H9 (cell line): Measurements from ENCODE around the gene PRODH2. TPM values are rescaled to one million over a fixed set of nuclear protein-coding genes. Genes with fewer than 3 reads are reported as not detected.
A peak's percentile ranks its signal among the peaks of the same experiment; 100 is the strongest.

Experiments used
- DNase-seq: peaks from one replicate; pipeline ENCODE4 v3.0.0-alpha.2; 2017
- H2AFZ ChIP-seq: one replicate; pipeline ENCODE4 v1.6.1; 2013; ENCODE audit warnings: mild to moderate bottlenecking, low read length, control low read depth, moderate library complexity
- H2AK5ac ChIP-seq: 2 replicates; pipeline ENCODE4 v1.6.1; 2013; ENCODE audit warnings: low read length, control low read depth, mixed read lengths; ENCODE audit not compliant: insufficient read length
- H2BK120ac ChIP-seq: one replicate; pipeline ENCODE4 v1.6.1; 2013; ENCODE audit warnings: low read depth, mild to moderate bottlenecking, low read length, control low read depth, inconsistent platforms; ENCODE audit not compliant: poor library complexity, severe bottlenecking
- H2BK12ac ChIP-seq: 2 replicates; pipeline ENCODE4 v1.6.1; 2013; ENCODE audit warnings: low read length, control low read depth, mixed read lengths, low read depth; ENCODE audit not compliant: insufficient read length
- H2BK15ac ChIP-seq: 2 replicates; pipeline ENCODE4 v1.6.1; 2013; ENCODE audit warnings: low read depth, low read length, control low read depth
- H2BK20ac ChIP-seq: one replicate; pipeline ENCODE4 v1.6.1; 2013; ENCODE audit warnings: low read depth, mild to moderate bottlenecking, low read length, control low read depth, inconsistent platforms; ENCODE audit not compliant: poor library complexity, severe bottlenecking
- H2BK5ac ChIP-seq: 2 replicates; pipeline ENCODE4 v1.6.1; 2013; ENCODE audit warnings: low read length, control low read depth, mixed read lengths; ENCODE audit not compliant: insufficient read length
- H3K14ac ChIP-seq: 2 replicates; pipeline ENCODE4 v1.6.1; 2013; ENCODE audit warnings: low read length, control low read depth; ENCODE audit not compliant: insufficient read depth
- H3K18ac ChIP-seq: 2 replicates; pipeline ENCODE4 v1.6.1; 2013; ENCODE audit warnings: low read depth, mild to moderate bottlenecking, mixed read lengths, low read length, control low read depth; ENCODE audit not compliant: insufficient read length
- H3K23ac ChIP-seq: 2 replicates; pipeline ENCODE4 v1.6.1; 2013; ENCODE audit warnings: low read length, control low read depth, mixed read lengths, low read depth; ENCODE audit not compliant: insufficient read length
- H3K23me2 ChIP-seq: 2 replicates; pipeline ENCODE4 v1.6.1; 2013; ENCODE audit warnings: low read depth, mild to moderate bottlenecking, mixed read lengths, low read length, control low read depth; ENCODE audit not compliant: insufficient read length, poor library complexity, severe bottlenecking
- H3K27ac ChIP-seq: 2 replicates; pipeline ENCODE4 v1.5.1; 2013; ENCODE audit warnings: low read length, control low read depth, mixed read lengths, low read depth; ENCODE audit not compliant: insufficient read length
- H3K27me3 ChIP-seq: 2 replicates; pipeline ENCODE4 v1.6.1; 2013; ENCODE audit warnings: low read length, control low read depth, inconsistent platforms; ENCODE audit not compliant: insufficient read depth
- H3K4ac ChIP-seq: 2 replicates; pipeline ENCODE4 v1.6.1; 2013; ENCODE audit warnings: low read depth, mild to moderate bottlenecking, control low read depth, inconsistent platforms, low read length, moderate library complexity
- H3K4me1 ChIP-seq: 2 replicates; pipeline ENCODE4 v1.6.1; 2013; ENCODE audit warnings: low read length, control low read depth, inconsistent platforms; ENCODE audit not compliant: insufficient read depth
- H3K4me2 ChIP-seq: 2 replicates; pipeline ENCODE4 v1.6.1; 2013; ENCODE audit warnings: low read length, control low read depth, mixed read lengths; ENCODE audit not compliant: insufficient read length, insufficient read depth
- H3K56ac ChIP-seq: 2 replicates; pipeline ENCODE4 v1.6.1; 2013; ENCODE audit warnings: low read depth, mild to moderate bottlenecking, mixed read lengths, low read length, control low read depth; ENCODE audit not compliant: insufficient read length
- H3K79me1 ChIP-seq: 2 replicates; pipeline ENCODE4 v1.6.1; 2013; ENCODE audit warnings: low read depth, mild to moderate bottlenecking, moderate library complexity, low read length, control low read depth, inconsistent platforms; ENCODE audit not compliant: insufficient read depth, poor library complexity, severe bottlenecking
- H3K79me2 ChIP-seq: 2 replicates; pipeline ENCODE4 v1.6.1; 2013; ENCODE audit warnings: low read length, control low read depth, inconsistent platforms; ENCODE audit not compliant: insufficient read depth
- H3K9ac ChIP-seq: 2 replicates; pipeline ENCODE4 v1.6.1; 2013; ENCODE audit warnings: low read length, control low read depth, mixed read lengths; ENCODE audit not compliant: insufficient read length; ENCODE audit errors: extremely low read depth
- H3K9me3 ChIP-seq: one replicate; pipeline ENCODE4 v1.6.1; 2013; ENCODE audit warnings: low read depth, low read length, inconsistent platforms; ENCODE audit not compliant: control insufficient read depth
- H3T11ph ChIP-seq: one replicate; pipeline ENCODE4 v1.6.1; 2013; ENCODE audit warnings: mild to moderate bottlenecking, low read length, control low read depth, inconsistent platforms
- H4K20me1 ChIP-seq: one replicate; pipeline ENCODE4 v1.6.1; 2013; ENCODE audit not compliant: control insufficient read depth, insufficient read length, insufficient read depth
- H4K5ac ChIP-seq: 2 replicates; pipeline ENCODE4 v1.6.1; 2013; ENCODE audit warnings: low read depth, mild to moderate bottlenecking, mixed read lengths, low read length, control low read depth; ENCODE audit not compliant: insufficient read length
- H4K8ac ChIP-seq: replicated peaks from 2 replicates; pipeline ENCODE4 v1.6.1; 2013; ENCODE audit warnings: low read length, control low read depth, mixed read lengths, low read depth; ENCODE audit not compliant: insufficient read length
- H4K91ac ChIP-seq: 2 replicates; pipeline ENCODE4 v1.6.1; 2013; ENCODE audit warnings: low read depth, mild to moderate bottlenecking, moderate library complexity, mixed read lengths, low read length, control low read depth; ENCODE audit not compliant: insufficient read length
- H3K27ac Mint-ChIP-seq, 3 experiments: 2 replicates in 2 of 3; 3 replicates in 1 of 3; pipeline ENCODE4 v1.8.0; 2020 to 2021; ENCODE audit warnings: mixed read lengths in 3 of 3, mild to moderate bottlenecking in 1 of 3, moderate library complexity in 1 of 3
- H3K27me3 Mint-ChIP-seq: 2 replicates; pipeline ENCODE4 v1.8.0; 2021; ENCODE audit warnings: low read depth, mild to moderate bottlenecking, moderate library complexity, mixed read lengths
- H3K36me3 Mint-ChIP-seq, 3 experiments: 2 replicates in 2 of 3; 3 replicates in 1 of 3; pipeline ENCODE4 v1.8.0; 2020 to 2021; ENCODE audit warnings: low read depth in 3 of 3, mixed read lengths in 3 of 3; ENCODE audit not compliant: insufficient read depth in 1 of 3
- H3K4me1 Mint-ChIP-seq, 2 experiments: 2 replicates each; pipeline ENCODE4 v1.8.0; 2020; ENCODE audit warnings: mixed read lengths in 2 of 2
- H3K4me3 Mint-ChIP-seq, 2 experiments: 2 replicates in 1 of 2; 3 replicates in 1 of 2; pipeline ENCODE4 v1.8.0; 2020 to 2021; ENCODE audit warnings: mild to moderate bottlenecking in 2 of 2, mixed read lengths in 2 of 2, moderate library complexity in 1 of 2
- H3K9me3 Mint-ChIP-seq, 2 experiments: 2 replicates in 1 of 2; 3 replicates in 1 of 2; pipeline ENCODE4 v1.8.0; 2020; ENCODE audit warnings: mild to moderate bottlenecking in 2 of 2, mixed read lengths in 2 of 2, moderate library complexity in 1 of 2
- CTCF ChIP-seq: fragments of 200-600 bp; sonication (generic); conservative IDR thresholded peaks from 3 replicates; pipeline ENCODE4 v1.8.0; 2021; ENCODE audit warnings: antibody characterized with exemption, mild to moderate bottlenecking
- WGBS: extraction: QIAGEN DNeasy Blood & Tissue Kit; methylation state at CpG from one replicate; pipeline ENCODE4 v1.1.7; 2013; ENCODE audit warnings: missing lambda C conversion rate, low lambda C conversion rate, mixed read lengths; ENCODE audit not compliant: insufficient read length; ENCODE audit errors: extremely low coverage; 5-methylcytosine and 5-hydroxymethylcytosine counted together
- total RNA-seq: library from RNA; stranded (reverse); gene quantifications from 2 replicates; pipeline ENCODE4 v1.2.1, GENCODE V29; 2021

PRODH2 gene
- total RNA-seq, 1 experiment from 2014 or later: not detected

- H4K91ac ChIP-seq: no peak overlapping the region
- H3K4ac ChIP-seq: no peak overlapping the region
- no peak overlapping the region for H3K9ac ChIP-seq
Measured at GRCh38 chr19:35783469-35784434, 28.9 kb downstream of the PRODH2 start.

More at GRCh38 chr19:35783469-35784434, 28.9 kb downstream of the PRODH2 start:
- Histone ChIP-seq H4K5ac (no peak overlapping the region), H3K18ac (no peak overlapping the region), H4K20me1 (no peaks in the 10 kb centered on the region), H3K14ac (no peak overlapping the region), H4K8ac (no peak overlapping the region), H2BK20ac (no peak overlapping the region), H3K9me3 (no peaks in the 10 kb centered on the region), H3K56ac (no peak overlapping the region), H2BK15ac (no peak overlapping the region), H2AK5ac (no peak overlapping the region), H3K79me1 (no peaks in the 10 kb centered on the region), H3T11ph (no peak overlapping the region), H3K4me1 (no peaks in the 10 kb centered on the region), H3K23ac (no peak overlapping the region), H2BK5ac (no peak overlapping the region), H3K23me2 (peaks cover 7% of the 10 kb centered on the region), H3K79me2 (no peaks in the 10 kb centered on the region), H3K27me3 (no peaks in the 10 kb centered on the region), H3K27ac (no peak overlapping the region), H2AFZ (no peak overlapping the region), H2BK120ac (no peak overlapping the region), H2BK12ac (no peak overlapping the region), H3K4me2 (peak overlapping the region; percentile 46)
- Mint-ChIP-seq H3K36me3 (peaks cover 0 to 8% (median 2%) of the 10 kb centered on the region in 3 experiments; a peak in 2 of 7 replicates), H3K27ac (no peak overlapping the region; a peak in 2 of 7 replicates), H3K4me3 (peak overlapping the region; percentile 60 to 61), H3K4me1 (peaks cover 23 to 40% of the 10 kb centered on the region in 2 experiments), H3K27me3 (peaks cover 1% of the 10 kb centered on the region; the same call in 1 of the 2 replicates), H3K9me3 (no peaks in the 10 kb centered on the region; a peak in 1 of 5 replicates)
- DNase-seq: peak; percentile 76
- WGBS: no CpG with 5 or more reads among the region's 28 CpGs
- peak; percentile 50 for TF ChIP-seq CTCF
